H1 (cell line): Measurements from ENCODE around the gene KCTD12. TPM values are rescaled to one million over a fixed set of nuclear protein-coding genes. Genes with fewer than 3 reads are reported as not detected.

Experiments used
- CTCF ChIA-PET: fragments of 300-600 bp; sonication (Branson Sonifier 250); formaldehyde crosslinking; loops from one replicate; lab custom pipeline; 2021; ENCODE audit not compliant: partially characterized antibody; lab: Charles Lee
- POLR2A ChIA-PET: fragments of 300-600 bp; sonication (Branson Sonifier 250); formaldehyde crosslinking; loops from one replicate; lab custom pipeline; 2021; ENCODE audit warnings: inconsistent platforms; ENCODE audit not compliant: partially characterized antibody; lab: Charles Lee
- DNase-seq, 2 experiments: peaks; one replicate each; pipeline versions ENCODE4 v3.0.0 to v3.0.0-alpha.2; 2010 to 2022; ENCODE audit warnings: low spot score in 2 of 2, low read depth in 1 of 2, mixed read lengths in 1 of 2
- FAIRE-seq: peaks from 2 replicates; lab custom pipeline; 2011; peaks lifted over from hg19 to GRCh38; lab: Jason Lieb, UNC
- H2AFZ ChIP-seq: 2 replicates; pipeline ENCODE4 v1.8.1; 2012; ENCODE audit warnings: low read length, inconsistent platforms
- H2AK5ac ChIP-seq: 2 replicates; pipeline ENCODE4 v1.6.1; 2013; ENCODE audit warnings: low read depth, low read length
- H2BK120ac ChIP-seq: replicated peaks from 2 replicates; pipeline ENCODE3; 2013; ENCODE audit warnings: low read depth, low read length, inconsistent platforms
- H2BK12ac ChIP-seq: 2 replicates; pipeline ENCODE4 v1.6.1; 2013; ENCODE audit warnings: low read depth, low read length
- H2BK15ac ChIP-seq: 2 replicates; pipeline ENCODE4 v1.6.1; 2013; ENCODE audit warnings: low read length
- H2BK20ac ChIP-seq: 2 replicates; pipeline ENCODE4 v1.6.1; 2013; ENCODE audit warnings: low read length
- H2BK5ac ChIP-seq: 2 replicates; pipeline ENCODE4 v1.6.1; 2013; ENCODE audit warnings: low read depth, low read length
- H3K14ac ChIP-seq: 2 replicates; pipeline ENCODE4 v1.6.1; 2013; ENCODE audit warnings: inconsistent platforms; ENCODE audit not compliant: insufficient read length
- H3K18ac ChIP-seq: 2 replicates; pipeline ENCODE4 v1.6.1; 2013; ENCODE audit warnings: low read length; ENCODE audit errors: extremely low read depth
- H3K23ac ChIP-seq: 2 replicates; pipeline ENCODE4 v1.6.1; 2013; ENCODE audit warnings: inconsistent platforms; ENCODE audit not compliant: insufficient read length
- H3K23me2 ChIP-seq: 2 replicates; pipeline ENCODE4 v1.6.1; 2013; ENCODE audit warnings: low read depth, low read length
- H3K27ac ChIP-seq: 2 replicates; pipeline ENCODE4 v1.6.1; 2011; ENCODE audit warnings: low read depth, low read length, inconsistent platforms
- H3K27me3 ChIP-seq, 4 experiments: replicated peaks in 1 of 4; 1 replicate in 1 of 4; 2 replicates in 3 of 4; pipeline versions ENCODE4 v1.6.1 to v1.8.1; 2011 to 2013; ENCODE audit warnings: low read length in 3 of 4, mild to moderate bottlenecking in 3 of 4, inconsistent platforms in 2 of 4, mixed read lengths in 2 of 4, moderate library complexity in 1 of 4; ENCODE audit not compliant: control insufficient read depth in 3 of 4, insufficient read depth in 3 of 4; ENCODE audit errors: extremely low read depth in 1 of 4
- H3K36me3 ChIP-seq, 4 experiments: 2 replicates each; pipeline versions ENCODE4 v1.6.1 to v1.8.1; 2011 to 2013; ENCODE audit warnings: mild to moderate bottlenecking in 4 of 4, low read length in 3 of 4, moderate library complexity in 2 of 4, control low read depth in 1 of 4, inconsistent platforms in 1 of 4; ENCODE audit not compliant: insufficient read depth in 4 of 4, control insufficient read depth in 2 of 4
- H3K4ac ChIP-seq: replicated peaks from 2 replicates; pipeline ENCODE3; 2013; ENCODE audit warnings: low read length, low read depth, mixed read lengths, inconsistent platforms; ENCODE audit not compliant: insufficient read length
- H3K4me1 ChIP-seq, 4 experiments: replicated peaks in 1 of 4; 1 replicate in 1 of 4; 2 replicates in 3 of 4; pipeline versions ENCODE4 v1.6.1 to v1.8.1; 2011 to 2013; ENCODE audit warnings: low read length in 3 of 4, inconsistent platforms in 2 of 4, mixed read lengths in 1 of 4; ENCODE audit not compliant: insufficient read depth in 4 of 4, control insufficient read depth in 3 of 4
- H3K4me2 ChIP-seq, 2 experiments: 2 replicates each; pipeline versions ENCODE4 v1.6.1 to v1.8.1; 2011 to 2013; ENCODE audit warnings: low read depth in 2 of 2, low read length in 2 of 2, control low read depth in 1 of 2, inconsistent platforms in 1 of 2, mild to moderate bottlenecking in 1 of 2; ENCODE audit not compliant: insufficient read depth in 1 of 2
- H3K4me3 ChIP-seq, 4 experiments: fragments of 200-600, 300-600 bp in 1 of 4; sonication (generic), shearing (Covaris generic), sonication (Bioruptor Twin) in 1 of 4; 2 replicates each; pipeline versions ENCODE4 v1.5.1 to v1.8.1; 2011 to 2016; ENCODE audit warnings: low read length in 4 of 4, low read depth in 3 of 4, control low read depth in 2 of 4, inconsistent platforms in 2 of 4, mild to moderate bottlenecking in 2 of 4, mixed read lengths in 1 of 4, moderate library complexity in 1 of 4; ENCODE audit not compliant: insufficient read depth in 2 of 4; ENCODE audit errors: extremely low read depth in 1 of 4
- H3K56ac ChIP-seq: replicated peaks from 2 replicates; pipeline ENCODE3; 2013; ENCODE audit warnings: low read depth, mild to moderate bottlenecking, mixed read lengths, low read length, inconsistent platforms; ENCODE audit not compliant: insufficient read length
- H3K79me1 ChIP-seq: 2 replicates; pipeline ENCODE4 v1.6.1; 2013; ENCODE audit warnings: low read depth, low read length, control low read depth
- H3K79me2 ChIP-seq, 2 experiments: 2 replicates each; pipeline versions ENCODE4 v1.6.1 to v1.8.1; 2012 to 2013; ENCODE audit warnings: low read length in 2 of 2, mild to moderate bottlenecking in 2 of 2, inconsistent platforms in 1 of 2; ENCODE audit not compliant: insufficient read depth in 2 of 2, control insufficient read depth in 1 of 2
- H3K9ac ChIP-seq, 4 experiments: replicated peaks in 1 of 4; 1 replicate in 1 of 4; 2 replicates in 3 of 4; pipeline versions ENCODE4 v1.6.1 to v1.8.1; 2011 to 2013; ENCODE audit warnings: low read depth in 3 of 4, low read length in 3 of 4, control low read depth in 2 of 4, mild to moderate bottlenecking in 2 of 4, moderate library complexity in 2 of 4, inconsistent platforms in 1 of 4; ENCODE audit errors: extremely low read depth in 1 of 4
- H3K9me3 ChIP-seq, 2 experiments: 2 replicates each; pipeline versions ENCODE4 v1.6.1 to v1.8.1; 2012 to 2013; ENCODE audit warnings: mild to moderate bottlenecking in 2 of 2, moderate library complexity in 2 of 2, control low read depth in 1 of 2, inconsistent platforms in 1 of 2, low read depth in 1 of 2, low read length in 1 of 2, mixed read lengths in 1 of 2; ENCODE audit not compliant: insufficient read depth in 2 of 2
- H4K20me1 ChIP-seq, 2 experiments: replicated peaks in 1 of 2; 2 replicates each; pipeline versions ENCODE3 to v1.8.1; 2011 to 2013; ENCODE audit warnings: inconsistent platforms in 2 of 2, low read length in 2 of 2, mild to moderate bottlenecking in 1 of 2; ENCODE audit not compliant: insufficient read depth in 2 of 2, control insufficient read depth in 1 of 2
- H4K5ac ChIP-seq: 2 replicates; pipeline ENCODE4 v1.6.1; 2013; ENCODE audit warnings: low read length, low read depth, mixed read lengths, inconsistent platforms; ENCODE audit not compliant: insufficient read length
- H4K8ac ChIP-seq: 2 replicates; pipeline ENCODE4 v1.8.0; 2013; ENCODE audit warnings: mild to moderate bottlenecking, moderate library complexity, low read length, inconsistent platforms; ENCODE audit not compliant: insufficient read depth; ENCODE audit errors: extremely low read depth
- H4K91ac ChIP-seq: replicated peaks from 2 replicates; pipeline ENCODE3; 2013; ENCODE audit warnings: low read length, mixed read lengths, inconsistent platforms; ENCODE audit not compliant: insufficient read length
- CHD2 ChIP-seq: IDR thresholded peaks from 2 replicates; pipeline ENCODE4 v1.6.1; 2012; ENCODE audit warnings: low read length, improper control_type of control experiment
- KDM1A ChIP-seq: fragments of 200-600, 300-600 bp; sonication (generic); IDR thresholded peaks from 2 replicates; pipeline ENCODE4 v1.7.1; 2016; ENCODE audit warnings: mild to moderate bottlenecking, low read length, borderline replicate concordance
- MAFK ChIP-seq: IDR thresholded peaks from 2 replicates; pipeline ENCODE4 v1.6.1; 2012; ENCODE audit warnings: low read depth, mild to moderate bottlenecking, improper control_type of control experiment, low read length
- RFX5 ChIP-seq: IDR thresholded peaks from 2 replicates; pipeline ENCODE4 v1.6.1; 2011; ENCODE audit warnings: low read depth, low read length, improper control_type of control experiment, borderline replicate concordance
- SUZ12 ChIP-seq: fragments of 200-600 bp; sonication (generic); IDR thresholded peaks from 2 replicates; pipeline ENCODE4 v1.6.1; 2012; ENCODE audit warnings: mild to moderate bottlenecking, inconsistent platforms, low read length, moderate library complexity, mixed read lengths
- TAF1 ChIP-seq: IDR thresholded peaks from 2 replicates; pipeline ENCODE4 v1.6.1; 2011; ENCODE audit warnings: mild to moderate bottlenecking, low read depth, low read length
- WGBS, 2 experiments: shearing (Covaris generic) in 1 of 2; methylation state at CpG; one replicate each; pipeline versions ENCODE4 v1.1.6 to v1.1.7; 2013 to 2015; ENCODE audit warnings: low lambda C conversion rate in 2 of 2, mixed read lengths in 2 of 2, inconsistent platforms in 1 of 2, low coverage in 1 of 2, missing lambda C conversion rate in 1 of 2; ENCODE audit not compliant: insufficient replicate concordance in 2 of 2, insufficient coverage in 1 of 2, insufficient read length in 1 of 2; ENCODE audit errors: extremely low coverage in 1 of 2, missing lambda C conversion rate in 1 of 2; 5-methylcytosine and 5-hydroxymethylcytosine counted together
- polyA plus RNA-seq, 7 experiments: library from polyadenylated mRNA; depleted of rRNA in 3 of 7; stranded (reverse) in 5 of 7; unstranded in 2 of 7; fragments of >200 nt in 5 of 7; fragments of 200-250 nt in 2 of 7; gene quantifications; 1 replicate in 5 of 7; 2 replicates in 1 of 7; 4 replicates in 1 of 7; pipeline versions ENCODE4 v1.2.1 to v1.2.3, GENCODE V29; 2011 to 2013; ENCODE audit warnings: missing spikeins in 2 of 7, mixed read lengths in 2 of 7
- total RNA-seq: library from RNA; stranded (reverse); fragmentation: NEBNext Ultra II Directional; extraction: Animal tissue kit (Norgen Biotek cat#: 25700); gene quantifications from 2 replicates; pipeline ENCODE4 v1.2.1, GENCODE V29; 2021

Gene KCTD12
- total and polyA plus RNA-seq, 2 of the 8 experiments (the other 6 are each of a cell fraction or from before 2014, with no cell fraction given), result 2.5 to 9.6 TPM

GRCh38 chr13:76928456-76928855 is 42.3 kb upstream of the KCTD12 start:
- FAIRE-seq, result no peak

More at GRCh38 chr13:76928456-76928855, 42.3 kb upstream of the KCTD12 start:
- 84% methylated on average over 3 of the region's 3 CpGs; no CpG with 5 or more reads in 1 of the 2 experiments for WGBS, 2 experiments
- no peak overlapping the region for H3K56ac ChIP-seq
- no peak overlapping the region for H3K27ac ChIP-seq
- H3K23ac ChIP-seq, result no peak overlapping the region
- H4K8ac ChIP-seq, result no peak overlapping the region
- no peak overlapping the region for H2AK5ac ChIP-seq
- H3K14ac ChIP-seq, result no peak overlapping the region
- H3K4me3 ChIP-seq, result no peak overlapping the region
- H4K5ac ChIP-seq, result no peak overlapping the region
- H2BK12ac ChIP-seq, result no peak overlapping the region
- CTCF ChIA-PET, result interaction anchor here (0.5 to 1.0 kb wide), 2 partner anchors 52 to 1193 kb away, joined by 3 to 4 read pairs; no protein-coding TSS in a partner anchor
- no peak overlapping the region for H3K4me2 ChIP-seq
- no peak overlapping the region for H2BK20ac ChIP-seq
- H3K27me3 ChIP-seq, result no peaks in the 10 kb centered on the region
- H3K79me1 ChIP-seq, result no peaks in the 10 kb centered on the region
- no peak overlapping the region for H3K18ac ChIP-seq
- no peak overlapping the region for H2BK5ac ChIP-seq
- no peaks in the 10 kb centered on the region for H3K4me1 ChIP-seq
- no peaks in the 10 kb centered on the region for H4K20me1 ChIP-seq
- no peak for TF ChIP-seq KDM1A
- TF ChIP-seq TAF1, result no peak
- TF ChIP-seq CHD2, result no peak
- no peak for TF ChIP-seq SUZ12
- TF ChIP-seq MAFK, result no peak
- no peak for TF ChIP-seq RFX5
- H3K4ac ChIP-seq, result no peak overlapping the region
- H2AFZ ChIP-seq, result no peak overlapping the region
- H3K79me2 ChIP-seq, result no peaks in the 10 kb centered on the region
- H2BK120ac ChIP-seq, result no peak overlapping the region
- no peaks in the 10 kb centered on the region for H3K36me3 ChIP-seq
- DNase-seq, result no peak
- H3K23me2 ChIP-seq, result no peaks in the 10 kb centered on the region
- H3K9me3 ChIP-seq, result no peaks in the 10 kb centered on the region
- H2BK15ac ChIP-seq, result no peak overlapping the region
- H4K91ac ChIP-seq, result no peak overlapping the region
- H3K9ac ChIP-seq, result no peak overlapping the region
- POLR2A ChIA-PET, result no interaction called here
